CD8-positive, alpha-beta memory T cell (primary cell): Measurements from ENCODE around the gene PRKACG. TPM values are rescaled to one million over a fixed set of nuclear protein-coding genes. Genes with fewer than 3 reads are reported as not detected.
A peak's percentile ranks its signal among the peaks of the same experiment; 100 is the strongest.
"Not testable (repeated sequence)": the region's sequence is repeated elsewhere in the genome, so short reads cannot be mapped to it uniquely, and the experiment has no call there.

ENCODE experiments used
- CTCF ChIA-PET: fragments of 350-600 bp; sonication (Branson Sonifier 250); formaldehyde crosslinking; loops from one replicate; lab custom pipeline; 2021; ENCODE audit warnings: antibody characterized with exemption; lab: Charles Lee
- POLR2A ChIA-PET: fragments of 350-600 bp; sonication (Branson Sonifier 250); formaldehyde crosslinking; loops from one replicate; lab custom pipeline; 2021; ENCODE audit warnings: antibody characterized with exemption; lab: Charles Lee
- DNase-seq, 5 donors: peaks; one replicate each; pipeline versions ENCODE4 v3.0.0 to v3.0.0-alpha.2; 2020 to 2022; ENCODE audit warnings: mixed read lengths in 1 of 5
- H3K27ac ChIP-seq: one replicate; pipeline ENCODE4 v1.7.0; 2013; ENCODE audit warnings: low read depth, mild to moderate bottlenecking, low read length, moderate library complexity
- H3K27me3 ChIP-seq: 2 replicates; pipeline ENCODE4 v1.7.0; 2013; ENCODE audit warnings: low read length, mild to moderate bottlenecking; ENCODE audit not compliant: insufficient read depth, poor library complexity, severe bottlenecking
- H3K36me3 ChIP-seq: 2 replicates; pipeline ENCODE4 v1.7.0; 2013; ENCODE audit warnings: mild to moderate bottlenecking, low read length, moderate library complexity; ENCODE audit not compliant: insufficient read depth
- H3K4me1 ChIP-seq: 2 replicates; pipeline ENCODE4 v1.7.0; 2013; ENCODE audit warnings: mild to moderate bottlenecking, low read length, moderate library complexity; ENCODE audit not compliant: insufficient read depth
- H3K4me3 ChIP-seq: 2 replicates; pipeline ENCODE4 v1.7.0; 2013; ENCODE audit warnings: mild to moderate bottlenecking, low read length
- H3K9me3 ChIP-seq: 2 replicates; pipeline ENCODE4 v1.7.0; 2013; ENCODE audit warnings: mild to moderate bottlenecking, low read length
- H3K27ac Mint-ChIP-seq, 8 donors: one replicate each; pipeline ENCODE4 v1.8.0; 2020 to 2021; ENCODE audit warnings: mixed read lengths in 8 of 8, mild to moderate bottlenecking in 6 of 8, inconsistent platforms in 3 of 8, moderate library complexity in 3 of 8
- H3K27me3 Mint-ChIP-seq, 2 donors: one replicate each; pipeline ENCODE4 v1.8.0; 2020 to 2021; ENCODE audit warnings: mixed read lengths in 2 of 2, mild to moderate bottlenecking in 1 of 2, moderate library complexity in 1 of 2
- H3K36me3 Mint-ChIP-seq, 3 donors: one replicate each; pipeline ENCODE4 v1.8.0; 2020 to 2021; ENCODE audit warnings: mixed read lengths in 3 of 3, inconsistent platforms in 1 of 3, mild to moderate bottlenecking in 1 of 3
- H3K4me1 Mint-ChIP-seq, 3 donors: one replicate each; pipeline ENCODE4 v1.8.0; 2020 to 2021; ENCODE audit warnings: mixed read lengths in 3 of 3, inconsistent platforms in 1 of 3, mild to moderate bottlenecking in 1 of 3
- H3K4me3 Mint-ChIP-seq, 7 donors: one replicate each; pipeline ENCODE4 v1.8.0; 2020 to 2021; ENCODE audit warnings: mixed read lengths in 7 of 7, mild to moderate bottlenecking in 6 of 7, moderate library complexity in 4 of 7, inconsistent platforms in 2 of 7
- H3K9me3 Mint-ChIP-seq, 5 donors: one replicate each; pipeline ENCODE4 v1.8.0; 2020 to 2022; ENCODE audit warnings: mixed read lengths in 5 of 5, mild to moderate bottlenecking in 3 of 5, moderate library complexity in 2 of 5, inconsistent platforms in 1 of 5
- polyA plus RNA-seq: library from polyadenylated mRNA; unstranded; fragments of 300-500 nt; fragmentation: Illumina TruSeq; gene quantifications from one replicate; pipeline ENCODE4 v1.2.3, GENCODE V29; 2021
- total RNA-seq, 2 experiments: library from RNA; stranded (reverse); gene quantifications; one replicate each; pipeline ENCODE4 v1.2.3, GENCODE V29; 2021

Gene PRKACG
- total and polyA plus RNA-seq, 3 experiments from 2014 or later: not detected

DNA sequence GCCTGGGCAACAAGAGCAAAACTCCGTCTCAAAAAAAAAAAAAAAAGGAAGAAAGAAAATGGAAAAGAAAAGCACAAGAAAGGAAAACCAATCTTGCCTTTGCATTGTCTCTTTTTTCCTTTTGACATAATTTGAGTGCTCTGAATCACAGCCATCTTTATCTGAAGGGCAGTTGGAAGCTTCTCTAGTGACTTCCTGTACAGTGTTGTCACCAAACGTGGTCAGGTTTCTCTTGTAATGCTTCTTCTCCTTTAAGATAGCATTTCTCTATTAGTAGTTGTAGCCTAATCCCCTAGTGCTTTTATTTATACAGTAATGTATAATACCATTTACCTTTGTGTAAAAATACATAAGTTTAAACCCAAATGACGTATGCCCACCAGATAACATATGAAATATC is 18.1 kb downstream of the PRKACG start:
- Histone ChIP-seq H3K36me3 (no peaks in the 10 kb centered on the region), H3K27ac (no peak overlapping the region), H3K27me3 (no peaks in the 10 kb centered on the region), H3K9me3 (no peaks in the 10 kb centered on the region), H3K4me3 (no peak overlapping the region), H3K4me1 (peaks cover 7% of the 10 kb centered on the region)
- ChIA-PET POLR2A (no interaction called here), CTCF (interaction anchor here (0.6 kb wide), 1 partner anchor 30 kb away, joined by 3 read pairs; no protein-coding TSS in a partner anchor)
- Mint-ChIP-seq H3K4me1 (peaks cover 9 to 14% (median 9%) of the 10 kb centered on the region in 3 donors), H3K4me3 (no peak overlapping the region), H3K27ac (no peak overlapping the region), H3K36me3 (no peaks in the 10 kb centered on the region), H3K9me3 (no peaks in the 10 kb centered on the region), H3K27me3 (peaks cover 1 to 7% of the 10 kb centered on the region in 2 donors)
- DNase-seq: no peak

GRCh38 chr9:68991457-68991856 is 22.5 kb downstream of the PRKACG start:
- Histone ChIP-seq H3K9me3 (no peaks in the 10 kb centered on the region), H3K4me1 (peaks cover 7% of the 10 kb centered on the region), H3K4me3 (no peak overlapping the region), H3K27me3 (no peaks in the 10 kb centered on the region), H3K36me3 (no peaks in the 10 kb centered on the region), H3K27ac (no peak overlapping the region)
- DNase-seq: no peak
- H3K9me3 Mint-ChIP-seq: no peaks in the 10 kb centered on the region
- CTCF ChIA-PET: no interaction called here
- no peak overlapping the region for H3K4me3 Mint-ChIP-seq
- POLR2A ChIA-PET: no interaction called here
- H3K4me1 Mint-ChIP-seq: peaks cover 6 to 8% (median 7%) of the 10 kb centered on the region in 3 donors
- no peak overlapping the region for H3K27ac Mint-ChIP-seq
- H3K36me3 Mint-ChIP-seq: no peaks in the 10 kb centered on the region
- peaks cover 0 to 1% of the 10 kb centered on the region in 2 donors for H3K27me3 Mint-ChIP-seq

DNA sequence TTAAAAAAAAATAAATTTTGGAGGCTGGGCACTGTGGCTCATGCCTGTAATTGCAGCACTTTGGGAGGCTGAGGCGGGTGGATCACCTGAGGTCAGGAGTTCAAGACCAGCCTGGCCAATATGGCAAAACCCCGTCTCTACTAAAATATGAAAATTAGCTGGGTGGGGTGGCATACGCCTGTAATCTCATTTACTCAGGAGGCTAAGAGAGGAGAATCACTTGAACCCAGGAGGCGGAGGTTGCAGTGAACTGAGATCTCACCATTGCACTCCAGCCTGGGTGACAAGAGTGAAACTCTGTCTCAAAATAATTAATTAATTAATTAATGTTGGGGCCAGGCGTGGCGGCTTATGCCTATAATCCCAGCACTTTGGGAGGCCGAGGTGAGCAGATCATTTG is 27.0 kb downstream of the PRKACG start:
- H3K36me3 Mint-ChIP-seq, H3K4me1 ChIP-seq, H3K4me3 ChIP-seq, H3K9me3 ChIP-seq, POLR2A ChIA-PET, H3K27me3 ChIP-seq, DNase-seq, H3K9me3 Mint-ChIP-seq, H3K27ac ChIP-seq, H3K27me3 Mint-ChIP-seq, H3K4me3 Mint-ChIP-seq, CTCF ChIA-PET, H3K36me3 ChIP-seq, H3K4me1 Mint-ChIP-seq: not testable (repeated sequence)
- H3K27ac Mint-ChIP-seq: peak overlapping the region in 1 of 8 donors; percentile 82

DNA sequence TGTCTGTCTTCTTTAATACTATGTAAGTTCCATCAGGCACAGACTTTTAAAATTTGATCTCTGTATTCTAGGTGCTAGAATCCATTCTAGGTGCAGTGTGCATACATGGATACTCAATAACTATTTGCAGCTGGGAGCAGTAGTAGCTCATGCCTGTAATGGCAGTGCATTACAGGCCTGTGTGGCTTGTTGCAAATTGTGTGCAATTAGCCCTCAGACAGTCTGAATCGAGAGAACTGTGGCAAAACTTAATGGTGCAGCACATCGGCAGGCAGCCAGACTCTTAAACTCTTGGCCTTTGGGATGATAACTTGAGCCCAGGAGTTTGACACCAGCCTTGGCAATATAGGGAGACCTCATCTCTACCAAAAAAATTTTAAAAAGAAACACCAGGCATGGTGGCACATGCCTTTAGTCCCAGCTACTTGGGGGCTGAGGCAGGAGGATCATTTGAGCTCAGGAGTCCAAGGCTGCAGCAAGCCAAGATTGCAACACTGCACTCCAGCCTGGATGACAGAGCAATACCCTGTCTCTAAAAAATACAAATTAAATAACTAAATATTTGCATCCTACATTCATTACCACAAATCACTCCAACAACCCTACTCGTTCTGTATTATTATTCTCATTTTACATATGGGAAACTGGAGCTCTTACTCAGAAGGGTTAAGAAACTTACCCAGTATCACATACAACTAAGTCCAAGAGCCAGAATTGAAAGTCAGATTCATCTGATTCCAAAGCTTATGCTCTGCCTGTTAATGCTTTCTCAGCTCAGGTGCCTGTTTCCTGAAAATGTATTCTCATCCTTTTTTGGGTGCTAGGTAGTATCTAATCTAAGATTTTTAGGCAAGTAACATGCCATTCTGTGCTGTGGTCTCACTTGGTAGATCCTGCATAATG is 30.1 kb downstream of the PRKACG start:
- Histone ChIP-seq H3K36me3 (no peaks in the 10 kb centered on the region), H3K4me3 (no peak overlapping the region), H3K9me3 (no peaks in the 10 kb centered on the region), H3K4me1 (peaks cover 11% of the 10 kb centered on the region), H3K27me3 (no peaks in the 10 kb centered on the region), H3K27ac (no peak overlapping the region)
- no peak for DNase-seq
- H3K36me3 Mint-ChIP-seq: no peaks in the 10 kb centered on the region
- ChIA-PET CTCF (interaction anchor here (1.2 kb wide), 1 partner anchor 9 kb away, joined by 3 read pairs; no protein-coding TSS in a partner anchor), POLR2A (no interaction called here)
- H3K27ac Mint-ChIP-seq: peak overlapping the region in 3 of 8 donors; percentile 15 to 62 (median 33)
- no peaks in the 10 kb centered on the region for H3K9me3 Mint-ChIP-seq
- no peak overlapping the region for H3K4me3 Mint-ChIP-seq
- H3K4me1 Mint-ChIP-seq: peaks cover 6 to 12% (median 12%) of the 10 kb centered on the region in 3 donors
- H3K27me3 Mint-ChIP-seq: peaks cover 0 to 5% of the 10 kb centered on the region in 2 donors

GRCh38 chr9:68983008-68983411 is 30.9 kb downstream of the PRKACG start:
- Mint-ChIP-seq H3K27ac (no peak overlapping the region), H3K4me1 (peaks cover 6 to 12% (median 12%) of the 10 kb centered on the region in 3 donors), H3K27me3 (peaks cover 0 to 5% of the 10 kb centered on the region in 2 donors), H3K4me3 (no peak overlapping the region), H3K36me3 (no peaks in the 10 kb centered on the region), H3K9me3 (no peaks in the 10 kb centered on the region)
- CTCF ChIA-PET: no interaction called here
- no peaks in the 10 kb centered on the region for H3K9me3 ChIP-seq
- POLR2A ChIA-PET: no interaction called here
- H3K4me3 ChIP-seq: no peak overlapping the region
- peaks cover 12% of the 10 kb centered on the region for H3K4me1 ChIP-seq
- H3K27ac ChIP-seq: peak overlapping the region; percentile 39
- DNase-seq: no peak
- H3K36me3 ChIP-seq: no peaks in the 10 kb centered on the region
- H3K27me3 ChIP-seq: no peaks in the 10 kb centered on the region

DNA sequence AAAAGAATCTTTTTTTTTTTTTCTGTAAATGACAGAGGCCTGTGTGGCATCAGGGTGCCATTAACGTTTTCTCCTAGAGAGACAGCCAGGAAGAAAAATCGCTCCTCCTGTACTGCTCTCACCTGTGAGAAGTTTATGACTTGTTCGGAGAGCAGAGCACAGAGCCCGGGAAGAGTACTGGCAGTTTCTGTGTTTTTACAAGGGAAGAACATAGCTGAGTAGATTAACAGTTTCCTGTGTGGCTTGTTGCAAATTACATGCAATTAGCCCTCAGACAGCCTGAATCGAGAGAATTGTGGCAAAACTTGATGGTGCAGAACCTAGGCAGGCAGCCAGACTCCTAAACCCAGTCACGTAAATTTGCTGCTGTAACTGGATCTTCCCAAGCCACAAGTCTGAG is 32.1 kb downstream of the PRKACG start:
- ChIA-PET CTCF (no interaction called here), POLR2A (no interaction called here)
- peak overlapping the region; percentile 31 for H3K27ac ChIP-seq
- no peaks in the 10 kb centered on the region for H3K36me3 Mint-ChIP-seq
- H3K36me3 ChIP-seq: no peaks in the 10 kb centered on the region
- H3K27ac Mint-ChIP-seq: no peak overlapping the region
- peaks cover 0 to 5% of the 10 kb centered on the region in 2 donors for H3K27me3 Mint-ChIP-seq
- no peak for DNase-seq
- peaks cover 12% of the 10 kb centered on the region for H3K4me1 ChIP-seq
- peaks cover 6 to 12% (median 12%) of the 10 kb centered on the region in 3 donors for H3K4me1 Mint-ChIP-seq
- H3K4me3 ChIP-seq: no peak overlapping the region
- H3K9me3 Mint-ChIP-seq: no peaks in the 10 kb centered on the region
- H3K9me3 ChIP-seq: no peaks in the 10 kb centered on the region
- H3K4me3 Mint-ChIP-seq: no peak overlapping the region
- no peaks in the 10 kb centered on the region for H3K27me3 ChIP-seq

DNA sequence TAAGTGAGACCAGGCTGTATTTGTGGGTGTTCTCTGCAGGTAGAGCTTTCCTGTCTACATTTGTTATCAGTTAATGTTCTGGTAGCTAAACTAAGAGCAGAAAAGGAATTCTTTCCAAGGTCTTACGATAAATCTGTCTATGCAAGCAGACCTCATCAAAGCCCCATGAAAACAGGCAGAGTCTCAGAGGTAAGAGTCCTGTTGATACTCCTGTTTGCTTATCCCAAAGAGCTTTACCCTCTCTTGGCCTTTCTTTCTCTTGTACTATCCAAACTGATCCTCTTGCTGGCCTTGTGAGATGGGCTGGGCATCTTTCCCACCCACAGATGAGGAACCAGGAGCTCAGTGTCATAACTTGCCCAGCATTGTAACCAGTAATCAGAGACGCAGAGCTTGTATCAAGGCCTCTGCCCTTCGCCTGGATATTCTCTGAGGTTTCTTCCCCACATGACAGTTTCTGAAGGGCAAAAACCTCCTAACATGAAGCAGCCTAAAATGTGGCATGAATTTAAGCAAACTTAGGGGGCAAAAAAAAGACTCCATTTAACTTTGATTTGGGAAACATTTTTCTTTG is 33.5 kb downstream of the PRKACG start:
- Mint-ChIP-seq H3K9me3 (no peaks in the 10 kb centered on the region), H3K4me3 (no peak overlapping the region), H3K36me3 (no peaks in the 10 kb centered on the region), H3K27me3 (peaks cover 0 to 1% of the 10 kb centered on the region in 2 donors), H3K27ac (peak overlapping the region in 1 of 8 donors; percentile 66), H3K4me1 (peaks cover 6 to 12% (median 12%) of the 10 kb centered on the region in 3 donors)
- Histone ChIP-seq H3K4me1 (peaks cover 12% of the 10 kb centered on the region), H3K4me3 (no peak overlapping the region), H3K9me3 (no peaks in the 10 kb centered on the region), H3K27ac (no peak overlapping the region), H3K27me3 (no peaks in the 10 kb centered on the region), H3K36me3 (no peaks in the 10 kb centered on the region)
- no peak for DNase-seq
- ChIA-PET POLR2A (no interaction called here), CTCF (interaction anchor here (0.8 kb wide), 1 partner anchor 19 kb away, joined by 3 read pairs; no protein-coding TSS in a partner anchor)
